SK-N-SH (cell line): ENCODE data around the gene ATP2B2. TPM values are rescaled to one million over a fixed set of nuclear protein-coding genes. Genes with fewer than 3 reads are reported as not detected.

Experiments
- CTCF ChIA-PET: fragments of 300-600, 350-600 bp; formaldehyde crosslinking; extraction: SDS; loops from one replicate; lab custom pipeline; 2021; lab: Yijun Ruan, JAX
- POLR2A ChIA-PET: fragments of 350-600 bp; sonication (Branson Sonifier 250); formaldehyde crosslinking; extraction: SDS; loops from one replicate; lab custom pipeline; 2020; ENCODE audit warnings: antibody characterized with exemption, inconsistent platforms; lab: Yijun Ruan, JAX
- DNase-seq: peaks from one replicate; pipeline ENCODE4 v3.0.0; 2012
- H2AFZ ChIP-seq: fragments of 200-600 bp; sonication (generic); 2 replicates; pipeline ENCODE4 v1.8.1; 2016; ENCODE audit warnings: antibody characterized with exemption, mild to moderate bottlenecking, low read depth
- H3F3A ChIP-seq: fragments of 200-600 bp; sonication (generic); replicated peaks from 2 replicates; pipeline ENCODE3; 2016; ENCODE audit warnings: antibody characterized with exemption, mild to moderate bottlenecking; ENCODE audit not compliant: insufficient read depth
- H3K27ac ChIP-seq, 2 experiments: fragments of 200-500 bp in 1 of 2; fragments of 200-600 bp in 1 of 2; sonication (Bioruptor generic) in 1 of 2; sonication (generic), shearing (Covaris generic) in 1 of 2; 2 replicates each; pipeline versions ENCODE4 v1.5.1 to v1.6.1; 2014 to 2016; ENCODE audit warnings: low read depth in 2 of 2, inconsistent platforms in 1 of 2, low read length in 1 of 2, mild to moderate bottlenecking in 1 of 2, mixed read lengths in 1 of 2
- H3K27me3 ChIP-seq: fragments of 200-600 bp; sonication (generic), shearing (Covaris generic); 2 replicates; pipeline ENCODE4 v1.6.1; 2016; ENCODE audit warnings: mixed run types; ENCODE audit not compliant: insufficient read depth
- H3K36me3 ChIP-seq, 2 experiments: fragments of 200-500 bp in 1 of 2; fragments of 200-600 bp in 1 of 2; sonication (Bioruptor generic) in 1 of 2; sonication (generic) in 1 of 2; replicated peaks in 1 of 2; 2 replicates each; pipeline versions ENCODE3 to v1.5.1; 2014 to 2016; ENCODE audit warnings: low read length in 1 of 2, mild to moderate bottlenecking in 1 of 2; ENCODE audit not compliant: insufficient read depth in 2 of 2, control insufficient read depth in 1 of 2
- H3K4me1 ChIP-seq, 2 experiments: fragments of 200-500 bp in 1 of 2; fragments of 200-600 bp in 1 of 2; sonication (Bioruptor generic) in 1 of 2; sonication (generic), shearing (Covaris generic) in 1 of 2; 2 replicates each; pipeline versions ENCODE4 v1.5.1 to v1.6.1; 2014 to 2016; ENCODE audit warnings: low read depth in 1 of 2, low read length in 1 of 2, mixed run types in 1 of 2; ENCODE audit not compliant: insufficient read depth in 2 of 2, control insufficient read depth in 1 of 2
- H3K4me2 ChIP-seq: fragments of 200-600 bp; sonication (generic), shearing (Covaris generic); 2 replicates; pipeline ENCODE4 v1.6.1; 2017; ENCODE audit warnings: mixed run types
- H3K4me3 ChIP-seq, 2 experiments: fragments of 200-500 bp in 1 of 2; fragments of 200-600 bp in 1 of 2; sonication (Bioruptor generic) in 1 of 2; sonication (generic), shearing (Covaris generic) in 1 of 2; 2 replicates each; pipeline versions ENCODE4 v1.5.1 to v1.8.1; 2014 to 2016; ENCODE audit warnings: low read depth in 2 of 2, inconsistent platforms in 1 of 2, low read length in 1 of 2, mild to moderate bottlenecking in 1 of 2, mixed read lengths in 1 of 2, moderate library complexity in 1 of 2
- H3K79me2 ChIP-seq: fragments of 200-600 bp; sonication (generic); 2 replicates; pipeline ENCODE4 v1.8.1; 2017; ENCODE audit warnings: mild to moderate bottlenecking; ENCODE audit not compliant: insufficient read depth
- H3K9ac ChIP-seq: fragments of 200-600 bp; sonication (generic); 2 replicates; pipeline ENCODE4 v1.6.1; 2017; ENCODE audit warnings: mixed run types
- H3K9me2 ChIP-seq: fragments of 200-600 bp; sonication (generic); 2 replicates; pipeline ENCODE4 v1.6.1; 2017; ENCODE audit warnings: mixed run types
- H3K9me3 ChIP-seq: fragments of 200-600 bp; sonication (generic); 2 replicates; pipeline ENCODE4 v1.6.1; 2017; ENCODE audit warnings: mixed run types, mild to moderate bottlenecking, moderate library complexity
- H4K20me1 ChIP-seq: fragments of 200-600 bp; sonication (generic); 2 replicates; pipeline ENCODE4 v1.6.1; 2017; ENCODE audit warnings: mild to moderate bottlenecking, mixed run types; ENCODE audit not compliant: insufficient read depth
- CHD2 ChIP-seq: fragments of 150-350 bp; IDR thresholded peaks from 2 replicates; pipeline ENCODE4 v1.6.1; 2018; ENCODE audit warnings: low read length; ENCODE audit not compliant: partially characterized antibody
- EP300 ChIP-seq, 2 experiments: IDR thresholded peaks; 2 replicates each; pipeline versions ENCODE4 v1.4.0 to v1.6.1; 2012; ENCODE audit warnings: borderline replicate concordance in 1 of 2, low read depth in 1 of 2, low read length in 1 of 2
- EZH2phosphoT487 ChIP-seq: fragments of 200-600 bp; sonication (generic); IDR thresholded peaks from 2 replicates; pipeline ENCODE4 v1.6.1; 2017; ENCODE audit warnings: low read depth, mixed run types, mild to moderate bottlenecking, antibody characterized with exemption, moderate library complexity, borderline replicate concordance
- FOSL2 ChIP-seq: IDR thresholded peaks from 2 replicates; pipeline ENCODE4 v1.4.0; 2012; ENCODE audit warnings: low read depth, mild to moderate bottlenecking, moderate library complexity, borderline replicate concordance
- FOXM1 ChIP-seq: IDR thresholded peaks from 2 replicates; pipeline ENCODE4 v1.4.0; 2012; ENCODE audit warnings: low read depth, mild to moderate bottlenecking
- IRF3 ChIP-seq: fragments of 150-350 bp; IDR thresholded peaks from 2 replicates; pipeline ENCODE4 v1.6.1; 2016; ENCODE audit warnings: mild to moderate bottlenecking, low read depth, low read length
- JUND ChIP-seq: IDR thresholded peaks from 2 replicates; pipeline ENCODE4 v1.4.0; 2012
- MEF2A ChIP-seq: IDR thresholded peaks from 2 replicates; pipeline ENCODE4 v1.4.0; 2012; ENCODE audit warnings: low read depth, borderline replicate concordance
- MXI1 ChIP-seq: IDR thresholded peaks from 2 replicates; pipeline ENCODE4 v1.6.1; 2012; ENCODE audit warnings: mild to moderate bottlenecking, low read depth, low read length, improper control_type of control experiment
- NFIC ChIP-seq: IDR thresholded peaks from 2 replicates; pipeline ENCODE4 v1.4.0; 2012; ENCODE audit warnings: borderline replicate concordance
- NRF1 ChIP-seq: IDR thresholded peaks from 2 replicates; pipeline ENCODE4 v1.6.1; 2012; ENCODE audit warnings: low read depth, mild to moderate bottlenecking, low read length
- PBX3 ChIP-seq: IDR thresholded peaks from 2 replicates; pipeline ENCODE4; 2012
- RCOR1 ChIP-seq: fragments of 150-350 bp; IDR thresholded peaks from 2 replicates; pipeline ENCODE4 v1.6.1; 2017; ENCODE audit warnings: antibody characterized with exemption, low read length
- RXRA ChIP-seq: IDR thresholded peaks from 2 replicates; pipeline ENCODE4 v1.4.0; 2012; ENCODE audit warnings: low read depth, mild to moderate bottlenecking, borderline replicate concordance
- TAF1 ChIP-seq: IDR thresholded peaks from 2 replicates; pipeline ENCODE4 v1.6.1; 2012; ENCODE audit warnings: low read depth, mild to moderate bottlenecking, low read length, moderate library complexity, borderline replicate concordance
- TCF12 ChIP-seq: IDR thresholded peaks from 2 replicates; pipeline ENCODE4 v1.4.0; 2012
- USF2 ChIP-seq: fragments of 150-350 bp; IDR thresholded peaks from 2 replicates; pipeline ENCODE4 v1.6.1; 2017; ENCODE audit warnings: antibody characterized with exemption, low read length, low read depth, borderline replicate concordance
- YY1 ChIP-seq: IDR thresholded peaks from 2 replicates; pipeline ENCODE4 v1.4.0; 2012; ENCODE audit warnings: low read depth, mild to moderate bottlenecking
- WGBS: methylation state at CpG from one replicate; pipeline ENCODE4 v1.1.6; 2017; ENCODE audit warnings: low lambda C conversion rate; 5-methylcytosine and 5-hydroxymethylcytosine counted together
- polyA plus RNA-seq, 3 experiments: library from polyadenylated mRNA; depleted of rRNA; stranded (reverse); fragments of >200 nt; gene quantifications; 2 replicates each; pipeline ENCODE4 v1.2.3, GENCODE V29; 2012

ATP2B2 gene
- polyA plus RNA-seq, 1 of the 3 experiments (the other 2 are of a cell fraction), result 0.15 TPM

- CTCF ChIA-PET, result no interaction called here
These were observed 114.6 kb downstream of the ATP2B2 start for GRCh38 chr3:10390641-10391373.

GRCh38 chr3:10389995-10390394 is 115.4 kb downstream of the ATP2B2 start:
- DNase-seq, result no peak
- H3K4me1 ChIP-seq, result no peaks in the 10 kb centered on the region; a peak in 1 of 4 replicates
- H2AFZ ChIP-seq, result no peak overlapping the region
- ChIA-PET POLR2A (no interaction called here), CTCF (no interaction called here)
- no peak overlapping the region for H3K4me3 ChIP-seq
- no peaks in the 10 kb centered on the region for H3K9me2 ChIP-seq
- no peak overlapping the region for H3K4me2 ChIP-seq
- no peaks in the 10 kb centered on the region for H3K79me2 ChIP-seq
- no peaks in the 10 kb centered on the region for H3K36me3 ChIP-seq
- H4K20me1 ChIP-seq, result no peaks in the 10 kb centered on the region
- 27% methylated on average over 2 of the region's 2 CpGs for WGBS
- no peak for TF ChIP-seq TCF12
- no peak for TF ChIP-seq PBX3
- no peak for TF ChIP-seq FOSL2
- TF ChIP-seq USF2, result no peak
- TF ChIP-seq JUND, result no peak
- TF ChIP-seq CHD2, result no peak
- no peak for TF ChIP-seq RCOR1
- no peak for TF ChIP-seq YY1
- TF ChIP-seq NRF1, result no peak
- no peak for TF ChIP-seq RXRA
- TF ChIP-seq NFIC, result no peak
- H3F3A ChIP-seq, result no peaks in the 10 kb centered on the region
- H3K9ac ChIP-seq, result no peak overlapping the region
- H3K27ac ChIP-seq, result no peak overlapping the region
- no peaks in the 10 kb centered on the region; the same call in 1 of the 2 replicates for H3K27me3 ChIP-seq
- H3K9me3 ChIP-seq, result no peaks in the 10 kb centered on the region

More at GRCh38 chr3:10390641-10391373, 114.6 kb downstream of the ATP2B2 start:
- TF ChIP-seq MEF2A, result no peak
- no peak for TF ChIP-seq IRF3
- TF ChIP-seq EZH2phosphoT487, result no peak
- TF ChIP-seq USF2, result no peak
- no peak for TF ChIP-seq MXI1
- TF ChIP-seq FOSL2, result no peak
- no peak for TF ChIP-seq YY1
- TF ChIP-seq EP300 (IDR thresholded peaks at IDR 0.05; ENCODE audit: borderline replicate concordance in 1 of 2, low read depth in 1 of 2, low read length in 1 of 2), result no peak
- no peak for TF ChIP-seq NFIC
- TF ChIP-seq TAF1, result no peak
- TF ChIP-seq FOXM1, result no peak
- no peak for TF ChIP-seq NRF1
- Histone ChIP-seq H3K4me2 (no peak overlapping the region), H4K20me1 (no peaks in the 10 kb centered on the region), H3K36me3 (no peaks in the 10 kb centered on the region), H3F3A (no peaks in the 10 kb centered on the region), H3K27me3 (no peaks in the 10 kb centered on the region; the same call in 1 of the 2 replicates), H3K9me2 (no peaks in the 10 kb centered on the region), H3K9ac (no peak overlapping the region), H2AFZ (no peak overlapping the region), H3K27ac (no peak overlapping the region), H3K4me3 (no peak overlapping the region), H3K4me1 (no peaks in the 10 kb centered on the region; a peak in 1 of 4 replicates), H3K9me3 (no peaks in the 10 kb centered on the region), H3K79me2 (no peaks in the 10 kb centered on the region)
- POLR2A ChIA-PET, result no interaction called here
- no peak for DNase-seq
- WGBS, result 50% methylated on average over 5 of the region's 7 CpGs
